NB4 (cell line): ENCODE data around the gene MAGIX.

Experiments used
- DNase-seq: peaks from one replicate; pipeline ENCODE4 v3.0.0; 2010; ENCODE audit warnings: low read depth
- H3K4me3 ChIP-seq: one replicate; pipeline ENCODE4 v1.5.1; 2011; ENCODE audit warnings: mild to moderate bottlenecking, low read depth, low read length, moderate library complexity
- MYC ChIP-seq: IDR thresholded peaks from 2 replicates; pipeline ENCODE4 v1.6.1; 2011; ENCODE audit warnings: low read depth, low read length
- POLR2A ChIP-seq: IDR thresholded peaks from 2 replicates; pipeline ENCODE4 v1.6.1; 2011; ENCODE audit warnings: mild to moderate bottlenecking; ENCODE audit not compliant: insufficient read length; ENCODE audit errors: extremely low read depth
- TF ChIP-seq, protein P1 (sequence below): IDR thresholded peaks from one replicate; pipeline ENCODE4 v1.5.1; 2012; ENCODE audit warnings: low read depth, low read length
- TF ChIP-seq, protein P2 (sequence below): IDR thresholded peaks from 2 replicates; pipeline ENCODE4 v1.6.1; 2011; ENCODE audit warnings: low read depth, low read length

MAGIX gene

DNA sequence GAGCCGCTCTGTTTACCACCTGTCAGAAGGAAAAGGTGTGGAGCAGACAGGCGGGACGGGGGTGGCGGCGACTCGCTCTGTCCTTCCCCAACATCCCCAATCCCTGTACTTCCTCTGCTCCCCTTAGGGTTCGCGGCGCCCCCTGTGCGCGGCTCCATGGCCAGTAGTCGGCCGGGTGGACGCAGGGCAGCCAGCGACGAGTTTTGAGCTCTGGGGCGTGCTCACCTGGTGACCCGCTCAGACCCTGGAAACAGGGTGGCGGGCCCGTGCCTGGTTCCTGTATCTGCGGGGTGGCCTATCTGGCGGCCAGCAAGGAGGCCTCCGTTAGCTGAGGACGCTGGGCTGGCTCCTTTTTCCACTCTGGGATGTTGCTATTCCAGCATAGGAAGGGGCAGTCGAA, 5.4 kb upstream of the MAGIX start:
- no peak for DNase-seq
- TF ChIP-seq, protein P1, sequence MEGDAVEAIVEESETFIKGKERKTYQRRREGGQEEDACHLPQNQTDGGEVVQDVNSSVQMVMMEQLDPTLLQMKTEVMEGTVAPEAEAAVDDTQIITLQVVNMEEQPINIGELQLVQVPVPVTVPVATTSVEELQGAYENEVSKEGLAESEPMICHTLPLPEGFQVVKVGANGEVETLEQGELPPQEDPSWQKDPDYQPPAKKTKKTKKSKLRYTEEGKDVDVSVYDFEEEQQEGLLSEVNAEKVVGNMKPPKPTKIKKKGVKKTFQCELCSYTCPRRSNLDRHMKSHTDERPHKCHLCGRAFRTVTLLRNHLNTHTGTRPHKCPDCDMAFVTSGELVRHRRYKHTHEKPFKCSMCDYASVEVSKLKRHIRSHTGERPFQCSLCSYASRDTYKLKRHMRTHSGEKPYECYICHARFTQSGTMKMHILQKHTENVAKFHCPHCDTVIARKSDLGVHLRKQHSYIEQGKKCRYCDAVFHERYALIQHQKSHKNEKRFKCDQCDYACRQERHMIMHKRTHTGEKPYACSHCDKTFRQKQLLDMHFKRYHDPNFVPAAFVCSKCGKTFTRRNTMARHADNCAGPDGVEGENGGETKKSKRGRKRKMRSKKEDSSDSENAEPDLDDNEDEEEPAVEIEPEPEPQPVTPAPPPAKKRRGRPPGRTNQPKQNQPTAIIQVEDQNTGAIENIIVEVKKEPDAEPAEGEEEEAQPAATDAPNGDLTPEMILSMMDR: no peak
- TF ChIP-seq, protein P2, sequence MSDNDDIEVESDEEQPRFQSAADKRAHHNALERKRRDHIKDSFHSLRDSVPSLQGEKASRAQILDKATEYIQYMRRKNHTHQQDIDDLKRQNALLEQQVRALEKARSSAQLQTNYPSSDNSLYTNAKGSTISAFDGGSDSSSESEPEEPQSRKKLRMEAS: no peak
- no peak for TF ChIP-seq POLR2A
- no peak for TF ChIP-seq MYC
- H3K4me3 ChIP-seq: no peak overlapping the region

DNA sequence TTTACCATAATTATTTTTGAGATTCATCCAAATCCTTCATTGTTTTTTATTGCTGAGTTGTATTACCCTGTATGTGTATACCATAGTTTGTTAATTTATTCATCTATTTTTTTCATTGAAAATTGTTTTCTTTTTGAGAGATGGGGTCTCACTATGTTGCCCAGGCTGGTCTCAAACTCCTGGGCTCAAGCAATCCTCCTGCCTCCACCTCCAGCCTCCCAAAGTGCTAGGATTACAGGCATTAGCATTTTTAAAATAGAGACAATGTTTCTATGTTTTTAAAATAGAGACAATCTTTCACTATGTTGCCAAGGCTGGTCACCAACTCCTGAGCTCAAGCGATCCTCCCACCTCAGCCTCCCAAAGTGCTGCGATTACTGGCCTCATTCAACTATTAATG, 1.6 kb upstream of the MAGIX start:
- no peak for DNase-seq
- TF ChIP-seq, protein P2: no peak
- TF ChIP-seq, protein P1: no peak
- TF ChIP-seq POLR2A (no peak), MYC (no peak)
- H3K4me3 ChIP-seq: no peak overlapping the region

DNA sequence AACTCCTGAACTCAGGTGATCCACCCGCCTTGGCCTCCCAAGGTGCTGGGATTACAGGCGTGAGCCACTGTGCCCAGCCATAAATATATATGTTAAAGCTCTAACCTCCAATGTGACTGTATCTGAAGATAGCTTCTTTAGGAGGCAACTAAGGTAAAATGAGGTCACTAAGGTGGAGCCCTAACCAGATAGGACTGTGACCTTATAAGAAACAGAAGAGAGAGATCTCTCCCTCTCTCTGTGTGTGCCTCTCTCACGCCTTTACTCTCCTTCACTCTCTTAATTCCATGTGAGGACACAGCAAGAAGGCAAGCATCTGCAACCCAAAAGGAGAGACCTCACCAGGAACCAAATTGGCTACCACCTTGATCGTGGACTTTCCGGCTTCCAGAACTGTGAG, 926 bp upstream of the MAGIX start:
- TF ChIP-seq, protein P1: no peak
- TF ChIP-seq POLR2A (no peak), MYC (no peak)
- TF ChIP-seq, protein P2: no peak
- H3K4me3 ChIP-seq: no peak overlapping the region
- DNase-seq: no peak

DNA sequence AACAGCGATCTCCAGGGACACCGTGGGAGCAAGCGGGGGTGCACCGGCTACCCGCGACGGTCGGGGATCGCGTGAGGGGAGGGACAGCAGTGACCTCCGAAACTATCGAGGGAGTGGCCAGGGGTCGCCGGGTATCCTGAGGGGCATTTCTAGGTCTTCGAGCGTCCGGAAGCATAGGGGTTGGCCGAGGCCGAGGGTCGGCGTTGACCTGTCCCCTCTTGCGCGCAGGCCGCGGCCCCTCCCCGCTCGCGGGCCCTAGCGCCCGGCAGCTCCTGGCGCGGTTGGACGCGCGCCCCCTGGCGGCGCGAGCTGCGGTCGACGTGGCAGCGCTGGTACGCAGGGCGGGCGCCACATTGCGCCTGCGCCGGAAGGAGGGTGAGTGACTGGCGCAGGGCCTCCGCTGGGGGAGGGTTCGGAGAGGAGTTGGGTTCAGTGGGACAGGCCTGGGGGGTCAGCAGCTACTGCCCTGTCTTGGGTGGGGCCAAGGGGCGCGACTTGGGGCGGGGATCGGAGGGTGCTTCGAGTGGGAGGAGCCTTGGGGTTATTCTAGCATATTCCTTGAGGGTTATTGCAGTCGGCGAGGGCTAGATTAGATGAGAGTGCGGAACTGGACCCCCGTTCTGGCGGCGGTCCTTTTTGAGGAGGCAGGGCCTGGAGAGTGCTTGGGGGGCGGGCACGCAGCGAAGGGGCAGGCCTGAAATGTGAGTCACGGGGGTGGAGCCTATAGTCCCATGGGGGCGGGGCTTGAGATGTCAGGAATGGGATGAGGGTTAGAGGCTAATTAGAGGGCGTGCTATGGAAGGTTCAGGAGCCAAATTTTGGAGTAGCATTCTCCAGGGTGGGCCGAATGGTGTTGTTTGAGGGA, 1.2 kb downstream of the MAGIX start:
- peak; percentile 87 for DNase-seq
- peak overlapping the region; percentile 50 for H3K4me3 ChIP-seq
- peak; percentile 51 for TF ChIP-seq POLR2A
- TF ChIP-seq MYC: 0 out of 2 replicates have a peak, but pooled peaks have one; percentile 12
- TF ChIP-seq, protein P2: 0 out of 2 replicates have a peak, but pooled peaks have one; percentile 10
- TF ChIP-seq, protein P1: peak; percentile 42

DNA sequence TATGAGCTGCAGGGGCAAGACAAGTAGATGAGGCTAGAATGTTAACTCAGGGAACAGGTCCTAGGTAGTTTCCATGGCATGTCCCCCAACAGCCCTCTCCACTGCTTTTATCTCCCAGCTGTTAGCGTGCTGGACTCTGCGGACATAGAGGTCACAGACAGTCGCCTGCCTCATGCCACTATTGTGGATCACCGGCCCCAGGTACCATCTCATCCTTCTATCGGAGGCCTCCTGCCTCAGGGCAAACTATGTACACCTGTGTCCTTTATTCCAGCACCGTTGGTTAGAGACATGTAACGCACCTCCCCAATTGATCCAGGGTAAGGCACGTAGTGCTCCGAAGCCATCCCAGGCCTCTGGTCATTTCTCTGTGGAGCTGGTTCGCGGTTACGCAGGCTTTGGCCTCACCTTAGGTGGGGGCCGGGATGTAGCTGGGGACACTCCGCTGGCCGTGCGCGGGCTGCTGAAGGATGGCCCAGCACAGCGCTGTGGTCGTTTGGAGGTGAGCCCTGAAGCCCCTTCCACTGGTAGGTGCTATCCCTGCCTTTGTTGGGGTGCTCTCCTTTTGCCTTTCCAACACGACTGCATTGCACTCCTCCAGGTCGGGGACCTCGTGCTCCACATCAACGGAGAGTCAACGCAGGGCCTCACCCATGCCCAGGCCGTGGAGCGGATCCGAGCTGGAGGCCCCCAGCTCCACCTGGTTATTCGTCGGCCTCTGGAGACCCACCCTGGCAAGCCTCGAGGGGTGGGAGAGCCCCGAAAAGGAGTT, 2.2 kb downstream of the MAGIX start:
- no peak overlapping the region for H3K4me3 ChIP-seq
- TF ChIP-seq MYC: no peak
- DNase-seq: no peak
